ENCODE measurements around the gene MEGF8.
A peak's percentile ranks its signal among the peaks of the same experiment; 100 is the strongest.

The MEGF8 gene

GRCh38 chr19:42386974-42387707 lies 61.7 kb downstream of the MEGF8 start:
- DNase-seq (ENCODE audit: low read depth in 2 of 2): peak; percentile 54 to 56

GRCh38 chr19:42388851-42389489 lies 63.5 kb downstream of the MEGF8 start:
- no peak for DNase-seq (ENCODE audit: low read depth in 2 of 2)

GRCh38 chr19:42389899-42390298 lies 64.5 kb downstream of the MEGF8 start, which contains the start of gene CNFN:
Gene CNFN (minus strand): TSS chr19:42390297. CDS start chr19:42389037, 1,260 bp downstream.
- DNase-seq (ENCODE audit: low read depth in 2 of 2): no peak

GRCh38 chr19:42392165-42392564 lies 66.7 kb downstream of the MEGF8 start:
- no peak for DNase-seq (ENCODE audit: low read depth in 2 of 2)

GRCh38 chr19:42394751-42395150 lies 69.3 kb downstream of the MEGF8 start:
- DNase-seq (ENCODE audit: low read depth in 2 of 2): no peak

- DNase-seq (ENCODE audit: low read depth in 2 of 2): peak; percentile 98 to 99
Measured at GRCh38 chr19:42396381-42397262, 71.2 kb downstream of the MEGF8 start.

- no peak for DNase-seq (ENCODE audit: low read depth in 2 of 2)
Measured at GRCh38 chr19:42397263-42398166, 72.1 kb downstream of the MEGF8 start.

GRCh38 chr19:42400404-42400803 lies 75.0 kb downstream of the MEGF8 start:
- DNase-seq (ENCODE audit: low read depth in 2 of 2): no peak

GRCh38 chr19:42401365-42402303 lies 76.2 kb downstream of the MEGF8 start:
- DNase-seq (ENCODE audit: low read depth in 2 of 2): peak; percentile 38 to 49

- no peak for DNase-seq (ENCODE audit: low read depth in 2 of 2)
Measured at GRCh38 chr19:42402376-42403116, 77.1 kb downstream of the MEGF8 start.

- DNase-seq (ENCODE audit: low read depth in 2 of 2): no peak
Measured at GRCh38 chr19:42403586-42403985, 78.2 kb downstream of the MEGF8 start.

GRCh38 chr19:42406111-42406510 lies 80.7 kb downstream of the MEGF8 start:
- no peak for DNase-seq (ENCODE audit: low read depth in 2 of 2)

GRCh38 chr19:42407085-42407815 lies 81.8 kb downstream of the MEGF8 start:
- DNase-seq (ENCODE audit: low read depth in 2 of 2): no peak

GRCh38 chr19:42407816-42408175 lies 82.4 kb downstream of the MEGF8 start:
- DNase-seq (ENCODE audit: low read depth in 2 of 2): no peak

GRCh38 chr19:42409477-42409876 lies 84.0 kb downstream of the MEGF8 start:
- no peak for DNase-seq (ENCODE audit: low read depth in 2 of 2)

- DNase-seq (ENCODE audit: low read depth in 2 of 2): no peak
Measured at GRCh38 chr19:42410371-42410770, 84.9 kb downstream of the MEGF8 start.

- no peak for DNase-seq (ENCODE audit: low read depth in 2 of 2)
Measured at GRCh38 chr19:42411581-42412178, 86.2 kb downstream of the MEGF8 start.

GRCh38 chr19:42412227-42412626 lies 86.8 kb downstream of the MEGF8 start:
- no peak for DNase-seq (ENCODE audit: low read depth in 2 of 2)

All from stimulated activated CD8-positive, alpha-beta memory T cell treated with anti-CD3 and anti-CD28 coated beads, Interleukin-15, amount 100 ng/mL, for 48 hours (primary cell).